ENCODE results near the gene PCNX2.

DNA sequence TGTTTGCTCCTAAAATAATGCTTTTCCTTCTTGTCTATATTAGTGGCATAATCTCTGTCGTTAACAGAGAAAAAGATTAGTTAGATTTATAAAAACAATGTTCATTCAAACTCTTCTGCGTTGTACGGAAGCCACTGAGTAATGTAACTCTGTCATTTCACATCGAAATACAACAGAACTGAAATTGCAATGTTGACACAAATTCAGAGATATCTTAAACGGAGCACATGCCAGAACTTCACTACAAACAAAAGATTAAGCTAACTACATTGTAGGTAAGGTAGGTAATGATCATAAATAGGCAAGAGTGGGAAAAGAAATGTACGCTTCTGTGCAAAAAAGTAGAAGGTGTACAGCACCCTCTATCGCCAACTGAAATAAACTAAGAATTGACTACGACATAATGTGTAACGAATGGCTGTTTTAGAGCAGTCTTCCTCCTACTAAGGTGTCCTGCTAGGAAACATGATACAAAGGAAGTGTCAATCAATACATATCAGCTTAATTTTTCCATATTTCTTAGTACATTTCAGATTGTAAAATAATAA lies 56.6 kb downstream of the PCNX2 start:
- TF ChIP-seq, protein P1, sequence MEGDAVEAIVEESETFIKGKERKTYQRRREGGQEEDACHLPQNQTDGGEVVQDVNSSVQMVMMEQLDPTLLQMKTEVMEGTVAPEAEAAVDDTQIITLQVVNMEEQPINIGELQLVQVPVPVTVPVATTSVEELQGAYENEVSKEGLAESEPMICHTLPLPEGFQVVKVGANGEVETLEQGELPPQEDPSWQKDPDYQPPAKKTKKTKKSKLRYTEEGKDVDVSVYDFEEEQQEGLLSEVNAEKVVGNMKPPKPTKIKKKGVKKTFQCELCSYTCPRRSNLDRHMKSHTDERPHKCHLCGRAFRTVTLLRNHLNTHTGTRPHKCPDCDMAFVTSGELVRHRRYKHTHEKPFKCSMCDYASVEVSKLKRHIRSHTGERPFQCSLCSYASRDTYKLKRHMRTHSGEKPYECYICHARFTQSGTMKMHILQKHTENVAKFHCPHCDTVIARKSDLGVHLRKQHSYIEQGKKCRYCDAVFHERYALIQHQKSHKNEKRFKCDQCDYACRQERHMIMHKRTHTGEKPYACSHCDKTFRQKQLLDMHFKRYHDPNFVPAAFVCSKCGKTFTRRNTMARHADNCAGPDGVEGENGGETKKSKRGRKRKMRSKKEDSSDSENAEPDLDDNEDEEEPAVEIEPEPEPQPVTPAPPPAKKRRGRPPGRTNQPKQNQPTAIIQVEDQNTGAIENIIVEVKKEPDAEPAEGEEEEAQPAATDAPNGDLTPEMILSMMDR (IDR thresholded peaks at IDR 0.05), result no peak
- TF ChIP-seq EZH2 (IDR thresholded peaks at IDR 0.05; ENCODE audit: borderline replicate concordance, insufficient read depth, low read depth, low read length, poor library complexity, severe bottlenecking), result no peak

Data from B cell (primary cell).